Transverse colon (tissue), 3 donors: ENCODE results near the gene MAB21L3.

ENCODE experiments used
- EP300 ChIP-seq: sonication (generic); formaldehyde crosslinking; IDR thresholded peaks from one replicate; pipeline ENCODE4 v1.6.1; 2017; ENCODE audit warnings: antibody characterized with exemption, low read depth
- POLR2A ChIP-seq: fragments of 450-650 bp; IDR thresholded peaks from one replicate; pipeline ENCODE4 v1.6.1; 2016; ENCODE audit warnings: antibody characterized with exemption, mild to moderate bottlenecking, moderate library complexity
- TF ChIP-seq, protein P1 (sequence below), 5 experiments: fragments of 200-600 bp in 3 of 5; fragments of 450-650 bp in 2 of 5; sonication (generic) in 3 of 5; IDR thresholded peaks; 1 replicate in 2 of 5; 2 replicates in 3 of 5; pipeline ENCODE4 v1.5.1; 2016 to 2017; ENCODE audit warnings: antibody characterized with exemption in 5 of 5, inconsistent platforms in 3 of 5, mild to moderate bottlenecking in 2 of 5, moderate library complexity in 1 of 5

DNA sequence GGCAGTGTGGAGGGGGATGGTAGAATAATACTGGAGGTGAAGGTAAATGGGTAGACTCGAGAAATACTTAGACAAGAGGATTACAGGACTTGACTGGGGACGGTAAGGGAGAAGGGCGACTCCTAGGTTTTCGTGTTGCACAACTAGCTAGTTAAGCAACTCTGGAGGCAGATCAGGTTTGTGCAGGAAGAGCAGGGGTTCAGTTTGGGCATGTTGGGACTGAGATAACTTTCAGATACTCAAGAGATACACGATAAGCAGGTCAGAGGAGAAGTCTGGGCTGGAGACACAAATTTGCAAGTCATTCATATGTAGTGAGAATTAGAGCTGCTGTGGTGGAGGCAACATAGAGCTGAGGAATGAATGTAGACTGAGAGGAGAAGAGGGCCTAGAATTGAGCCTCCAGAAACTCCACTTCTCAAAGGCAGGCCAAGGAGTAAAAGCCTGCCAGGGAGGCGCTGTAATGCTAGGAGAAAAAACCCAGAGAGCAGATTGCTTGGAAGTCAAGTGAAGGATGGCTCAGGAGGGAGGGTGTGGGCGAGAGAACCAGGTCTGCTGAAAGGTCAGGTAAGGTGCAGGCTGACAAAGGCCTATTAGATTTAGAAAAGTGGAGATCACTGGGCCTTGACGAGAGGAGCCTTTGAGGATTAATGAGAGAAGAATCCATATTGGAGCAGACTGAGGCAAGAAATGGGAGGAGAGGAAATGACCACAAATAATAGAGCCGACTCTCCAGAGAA is 20.8 kb downstream of the MAB21L3 start:
- TF ChIP-seq, protein P1, sequence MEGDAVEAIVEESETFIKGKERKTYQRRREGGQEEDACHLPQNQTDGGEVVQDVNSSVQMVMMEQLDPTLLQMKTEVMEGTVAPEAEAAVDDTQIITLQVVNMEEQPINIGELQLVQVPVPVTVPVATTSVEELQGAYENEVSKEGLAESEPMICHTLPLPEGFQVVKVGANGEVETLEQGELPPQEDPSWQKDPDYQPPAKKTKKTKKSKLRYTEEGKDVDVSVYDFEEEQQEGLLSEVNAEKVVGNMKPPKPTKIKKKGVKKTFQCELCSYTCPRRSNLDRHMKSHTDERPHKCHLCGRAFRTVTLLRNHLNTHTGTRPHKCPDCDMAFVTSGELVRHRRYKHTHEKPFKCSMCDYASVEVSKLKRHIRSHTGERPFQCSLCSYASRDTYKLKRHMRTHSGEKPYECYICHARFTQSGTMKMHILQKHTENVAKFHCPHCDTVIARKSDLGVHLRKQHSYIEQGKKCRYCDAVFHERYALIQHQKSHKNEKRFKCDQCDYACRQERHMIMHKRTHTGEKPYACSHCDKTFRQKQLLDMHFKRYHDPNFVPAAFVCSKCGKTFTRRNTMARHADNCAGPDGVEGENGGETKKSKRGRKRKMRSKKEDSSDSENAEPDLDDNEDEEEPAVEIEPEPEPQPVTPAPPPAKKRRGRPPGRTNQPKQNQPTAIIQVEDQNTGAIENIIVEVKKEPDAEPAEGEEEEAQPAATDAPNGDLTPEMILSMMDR (IDR thresholded peaks at IDR 0.05) = no peak
- no peak for TF ChIP-seq POLR2A
- TF ChIP-seq EP300 = no peak
